Urinary bladder (tissue), 4 donors: ENCODE results near the gene TBCD. TPM values are rescaled to one million over a fixed set of nuclear protein-coding genes. Genes with fewer than 3 reads are reported as not detected.
"Not testable (repeated sequence)": the region's sequence is repeated elsewhere in the genome, so short reads cannot be mapped to it uniquely, and the experiment has no call there.

Experiments
- DNase-seq: peaks from one replicate; pipeline ENCODE4 v3.0.0-alpha.2; 2015; ENCODE audit errors: extremely low spot score
- H3K27ac ChIP-seq: one replicate; pipeline ENCODE4 v1.5.1; 2013; ENCODE audit warnings: low read depth, mild to moderate bottlenecking, moderate library complexity
- H3K36me3 ChIP-seq: one replicate; pipeline ENCODE4 v1.6.1; 2013; ENCODE audit warnings: mild to moderate bottlenecking, moderate library complexity; ENCODE audit not compliant: insufficient read depth
- H3K4me1 ChIP-seq: one replicate; pipeline ENCODE4 v1.6.1; 2013; ENCODE audit warnings: mild to moderate bottlenecking, moderate library complexity; ENCODE audit not compliant: insufficient read depth
- H3K4me3 ChIP-seq: one replicate; pipeline ENCODE4 v1.5.1; 2013; ENCODE audit warnings: low read depth, low read length
- WGBS: extraction: QIAGEN DNeasy Blood & Tissue Kit; methylation state at CpG from one replicate; pipeline ENCODE4 v1.1.7; 2013; 5-methylcytosine and 5-hydroxymethylcytosine counted together
- polyA plus RNA-seq: library from polyadenylated mRNA; stranded (reverse); fragments of 200-250 nt; gene quantifications from one replicate; pipeline ENCODE4 v1.2.3, GENCODE V29; 2013
- total RNA-seq: library from RNA; depleted of rRNA; stranded (reverse); fragments of >200 nt; gene quantifications from one replicate; pipeline ENCODE4 v1.2.3, GENCODE V29; 2014
- donor health status: healthy with polysubstance abuse.
- donor health status: healthy.

TBCD gene
- total and polyA plus RNA-seq, 2 donors = 57.9 to 77.6 TPM

- 96% methylated on average over 20 of the region's 20 CpGs for WGBS
- H3K4me3 ChIP-seq = no peak overlapping the region
- no peaks in the 10 kb centered on the region for H3K36me3 ChIP-seq
- no peak overlapping the region for H3K27ac ChIP-seq
- DNase-seq = no peak
- no peaks in the 10 kb centered on the region for H3K4me1 ChIP-seq
These were observed 197.5 kb downstream of the TBCD start for GRCh38 chr17:82949361-82949760.

DNA sequence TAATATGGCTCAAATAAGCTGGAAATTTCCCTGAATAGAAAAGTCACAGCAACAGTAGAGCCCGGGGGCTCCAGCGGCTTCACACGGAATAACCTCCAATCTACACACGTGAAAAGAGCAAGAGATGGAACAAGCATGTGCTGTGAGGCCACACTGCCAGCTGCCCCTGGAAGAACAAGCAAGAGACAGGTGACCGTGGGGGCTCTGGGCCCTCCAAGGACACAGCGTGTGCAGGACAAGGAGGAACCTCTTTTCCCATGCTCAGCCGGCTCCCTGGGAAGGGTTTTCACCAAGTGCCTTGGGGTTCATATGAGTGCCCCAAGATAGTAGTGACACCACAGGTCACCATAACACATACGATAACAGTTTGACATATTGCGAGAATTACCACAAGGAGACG, 198.1 kb downstream of the TBCD start:
- Histone ChIP-seq H3K36me3 (no peaks in the 10 kb centered on the region), H3K4me3 (no peak overlapping the region), H3K4me1 (no peaks in the 10 kb centered on the region), H3K27ac (no peak overlapping the region)
- DNase-seq = no peak
- 97% methylated on average over 10 of the region's 10 CpGs for WGBS

DNA sequence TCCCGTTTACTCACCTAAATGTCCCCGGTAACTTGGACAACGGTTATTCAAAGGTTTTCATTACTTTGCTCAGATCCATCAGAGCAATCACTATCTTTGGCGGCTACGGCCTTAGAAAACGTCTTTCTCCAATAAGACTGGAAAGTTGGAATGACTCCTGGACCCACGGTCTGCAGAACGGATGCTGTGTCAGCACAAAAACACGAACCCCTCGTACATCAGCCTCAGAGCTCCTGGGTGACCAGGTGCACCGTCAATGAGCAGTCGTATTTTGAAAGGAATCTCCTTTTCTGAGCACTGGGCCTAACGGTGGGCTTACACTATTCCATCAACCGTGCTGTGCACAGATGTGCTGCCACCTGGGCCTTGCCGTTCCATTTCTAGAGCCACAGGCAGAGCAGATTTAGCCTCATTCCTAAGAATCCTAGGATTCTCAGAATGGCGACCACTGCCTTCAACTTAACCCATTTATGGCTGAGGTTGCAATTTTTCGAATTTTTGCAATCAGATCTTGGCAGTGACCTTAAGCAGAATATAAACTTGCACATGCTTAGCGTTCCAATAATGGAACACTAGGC, 198.7 kb downstream of the TBCD start:
- DNase-seq = no peak
- WGBS = 90% methylated on average over 18 of the region's 18 CpGs
- no peak overlapping the region for H3K4me3 ChIP-seq
- H3K36me3 ChIP-seq = no peaks in the 10 kb centered on the region
- no peak overlapping the region for H3K27ac ChIP-seq
- H3K4me1 ChIP-seq = no peaks in the 10 kb centered on the region

DNA sequence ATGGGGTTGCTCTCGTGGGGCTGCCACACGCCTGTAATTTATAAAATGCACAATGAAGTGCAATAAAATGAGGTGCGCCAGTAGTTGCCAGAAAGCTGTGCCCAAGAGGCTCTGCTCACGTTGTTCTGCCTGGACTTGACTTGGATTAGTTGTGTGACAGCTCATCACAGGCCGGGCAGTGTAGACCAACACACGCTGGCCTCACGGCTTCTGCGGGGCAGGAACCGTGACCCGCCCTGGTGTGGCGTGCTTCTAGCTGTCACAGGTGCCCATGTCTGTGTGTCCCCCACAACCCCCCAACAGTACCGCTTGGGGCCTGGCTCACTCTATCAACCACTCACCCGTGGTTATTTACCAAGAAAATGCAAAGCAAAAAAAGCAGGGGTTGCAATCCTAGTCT, 200.2 kb downstream of the TBCD start:
- 98% methylated on average over 13 of the region's 13 CpGs for WGBS
- no peak for DNase-seq
- Histone ChIP-seq H3K4me3 (no peak overlapping the region), H3K36me3 (no peaks in the 10 kb centered on the region), H3K4me1 (no peaks in the 10 kb centered on the region), H3K27ac (no peak overlapping the region)

GRCh38 chr17:82955106-82955505, 203.2 kb downstream of the TBCD start:
- WGBS = 91% methylated on average over 3 of the region's 3 CpGs
- not testable (repeated sequence) for H3K4me3 ChIP-seq, H3K36me3 ChIP-seq, DNase-seq, H3K4me1 ChIP-seq, H3K27ac ChIP-seq

DNA sequence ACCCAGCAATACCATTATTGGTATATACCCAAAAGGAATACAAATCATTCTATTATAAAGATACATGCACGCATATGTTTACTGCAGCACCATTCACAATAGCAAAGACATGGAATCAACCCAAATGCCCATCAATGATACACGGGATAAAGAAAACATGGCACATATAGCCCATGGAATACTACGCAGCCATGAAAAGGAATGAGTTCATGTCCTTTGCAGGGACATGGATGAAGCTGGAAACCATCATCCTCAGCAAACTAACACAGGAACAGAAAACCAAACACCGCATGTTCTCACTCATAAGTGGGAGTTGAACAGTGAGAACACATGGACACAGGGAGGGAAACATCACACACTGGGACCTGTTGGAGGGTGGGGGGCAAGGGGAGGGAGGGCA, 203.8 kb downstream of the TBCD start:
- not testable (repeated sequence) for H3K36me3 ChIP-seq, DNase-seq, H3K4me1 ChIP-seq, H3K27ac ChIP-seq, H3K4me3 ChIP-seq
- WGBS = 99% methylated on average over 4 of the region's 4 CpGs

- Histone ChIP-seq H3K36me3 (no peaks in the 10 kb centered on the region), H3K4me1 (no peaks in the 10 kb centered on the region), H3K27ac (no peak overlapping the region), H3K4me3 (no peak overlapping the region)
- WGBS = 98% methylated on average over 18 of the region's 18 CpGs
- no peak for DNase-seq
These were observed 204.4 kb downstream of the TBCD start for GRCh38 chr17:82956146-82956725.

DNA sequence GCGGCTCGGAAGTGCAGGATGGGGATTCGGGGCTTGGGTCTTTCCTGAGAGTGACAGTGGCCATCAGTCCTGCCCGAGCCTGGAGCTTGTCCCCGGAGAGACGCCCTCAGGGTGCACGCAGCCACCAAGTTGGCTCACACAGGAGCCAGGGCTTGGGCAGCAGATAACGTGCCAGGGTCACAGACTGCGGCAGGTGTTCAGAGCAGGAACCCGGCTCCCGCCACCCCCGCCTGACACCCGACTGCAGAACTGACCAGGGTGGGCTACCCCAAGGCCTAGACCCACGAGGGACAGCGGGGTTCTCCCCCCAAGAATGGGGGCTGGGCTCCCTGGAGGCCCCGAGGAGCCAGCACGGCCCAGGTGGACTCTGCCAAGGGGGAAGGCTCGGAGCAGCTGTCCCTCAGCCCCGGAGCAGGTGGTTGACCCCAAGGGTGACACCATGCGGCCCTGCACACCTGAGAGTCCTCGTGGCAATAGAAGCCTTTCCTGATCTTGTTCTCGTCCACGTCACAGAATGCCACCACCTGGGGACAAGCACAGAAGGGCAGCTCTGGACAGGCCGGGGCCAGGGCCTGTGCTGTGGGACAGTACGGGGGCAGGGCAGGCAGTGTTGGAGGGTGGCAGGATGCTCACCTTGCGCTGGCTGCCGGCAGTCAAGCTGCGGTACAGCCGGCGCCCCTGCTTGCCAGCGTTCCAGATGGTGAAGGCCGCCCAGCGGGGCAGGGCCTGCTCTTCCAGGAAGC, 205.0 kb downstream of the TBCD start:
- H3K27ac ChIP-seq = no peak overlapping the region
- WGBS = 97% methylated on average over 33 of the region's 33 CpGs
- no peak for DNase-seq
- no peaks in the 10 kb centered on the region for H3K36me3 ChIP-seq
- H3K4me3 ChIP-seq = no peak overlapping the region
- H3K4me1 ChIP-seq = no peaks in the 10 kb centered on the region

DNA sequence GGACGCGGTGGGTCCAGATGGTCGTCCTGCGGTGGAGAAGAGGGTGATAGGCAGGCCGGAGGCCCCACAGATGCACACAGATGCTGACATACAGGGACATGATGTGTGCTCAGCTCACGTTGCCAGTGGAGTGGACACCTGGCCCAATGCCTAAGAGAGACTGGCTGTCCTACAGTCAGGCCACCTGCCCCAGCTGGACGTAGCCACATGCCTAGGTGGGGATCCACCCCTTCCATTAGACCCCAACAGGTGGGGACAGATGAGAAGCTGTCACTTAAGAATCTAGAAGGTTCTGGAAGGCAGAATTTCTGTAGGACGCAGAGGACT, 205.6 kb downstream of the TBCD start:
- DNase-seq = no peak
- H3K36me3 ChIP-seq = no peaks in the 10 kb centered on the region
- no peak overlapping the region for H3K27ac ChIP-seq
- H3K4me3 ChIP-seq = no peak overlapping the region
- 91% methylated on average over 8 of the region's 8 CpGs for WGBS
- no peaks in the 10 kb centered on the region for H3K4me1 ChIP-seq

GRCh38 chr17:82957961-82958561, 206.2 kb downstream of the TBCD start:
- DNase-seq = no peak
- 84% methylated on average over 30 of the region's 30 CpGs for WGBS
- Histone ChIP-seq H3K27ac (no peak overlapping the region), H3K4me1 (no peaks in the 10 kb centered on the region), H3K4me3 (no peak overlapping the region), H3K36me3 (no peaks in the 10 kb centered on the region)

- no peak overlapping the region for H3K27ac ChIP-seq
- H3K36me3 ChIP-seq = no peaks in the 10 kb centered on the region
- 92% methylated on average over 28 of the region's 28 CpGs for WGBS
- no peak for DNase-seq
- no peaks in the 10 kb centered on the region for H3K4me1 ChIP-seq
- H3K4me3 ChIP-seq = no peak overlapping the region
These were observed 207.5 kb downstream of the TBCD start for GRCh38 chr17:82959242-82959930.

DNA sequence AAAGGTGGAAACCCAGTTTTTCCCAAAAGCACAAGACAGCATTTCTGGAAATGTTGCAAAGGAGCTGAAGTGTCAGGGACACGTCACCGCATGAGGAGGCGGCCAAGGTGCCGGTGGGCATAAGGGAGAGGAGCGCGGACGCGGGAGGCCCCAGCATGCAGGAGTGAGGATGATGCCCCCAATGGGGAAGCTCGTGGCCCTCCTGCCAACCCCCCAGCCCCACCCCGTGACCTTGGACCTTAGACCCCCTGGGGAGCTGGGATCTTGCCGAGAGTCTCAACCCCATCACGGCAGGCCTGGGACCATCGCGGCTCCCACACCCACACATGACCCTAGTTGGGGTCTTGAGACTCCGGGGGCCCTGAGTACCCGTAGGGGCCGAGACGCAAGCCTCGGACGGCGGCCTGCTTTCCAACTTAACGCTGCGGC, 208.1 kb downstream of the TBCD start:
- WGBS = 95% methylated on average over 23 of the region's 23 CpGs
- no peak for DNase-seq
- Histone ChIP-seq H3K4me1 (no peaks in the 10 kb centered on the region), H3K27ac (no peak overlapping the region), H3K4me3 (no peak overlapping the region), H3K36me3 (no peaks in the 10 kb centered on the region)

DNA sequence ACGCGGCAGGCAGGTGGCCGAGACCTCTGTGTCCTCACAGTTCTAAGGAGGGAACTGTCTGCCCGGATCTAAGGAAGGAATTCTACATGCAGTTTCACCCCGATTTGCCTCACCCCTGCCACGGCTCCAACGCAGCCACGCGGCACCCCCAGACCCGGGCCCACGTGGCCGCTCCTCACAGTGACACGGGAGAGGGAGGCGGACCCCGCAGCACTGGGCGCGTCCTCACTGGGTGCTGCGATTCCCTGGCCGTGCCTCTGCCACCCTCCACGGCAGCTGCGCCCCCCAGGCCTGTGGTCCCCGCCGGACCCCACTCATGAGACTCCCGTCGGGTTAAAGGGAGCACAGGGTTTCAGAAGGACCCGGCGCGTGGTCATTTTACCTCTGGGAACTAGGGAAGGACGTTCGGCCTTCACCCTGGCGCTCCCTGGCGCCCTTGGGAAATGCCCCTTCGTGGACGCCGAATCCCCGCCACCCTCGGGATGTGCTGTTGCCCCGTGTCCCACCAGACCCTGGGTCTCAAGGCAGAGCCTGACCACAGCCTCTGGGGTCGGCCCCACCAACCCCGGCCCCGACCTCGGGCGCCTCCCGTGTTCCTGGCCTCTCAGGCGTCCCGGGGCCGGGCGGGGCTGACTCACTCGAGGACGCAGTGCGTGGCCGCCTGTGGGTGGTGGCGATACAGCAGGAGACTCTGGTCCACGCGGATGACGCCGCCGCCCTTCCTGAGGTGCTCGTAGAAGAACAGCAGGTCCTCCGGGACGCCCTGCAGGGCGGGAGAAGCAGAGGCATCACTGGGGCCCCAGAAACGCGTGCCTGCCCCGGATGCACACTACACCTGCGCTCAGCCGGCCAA, 208.8 kb downstream of the TBCD start:
- no peak for DNase-seq
- Histone ChIP-seq H3K27ac (no peak overlapping the region), H3K36me3 (no peaks in the 10 kb centered on the region), H3K4me3 (no peak overlapping the region), H3K4me1 (no peaks in the 10 kb centered on the region)
- 97% methylated on average over 67 of the region's 67 CpGs for WGBS
